ENCODE measurements around the gene TIAM2.

The TIAM2 gene

DNA sequence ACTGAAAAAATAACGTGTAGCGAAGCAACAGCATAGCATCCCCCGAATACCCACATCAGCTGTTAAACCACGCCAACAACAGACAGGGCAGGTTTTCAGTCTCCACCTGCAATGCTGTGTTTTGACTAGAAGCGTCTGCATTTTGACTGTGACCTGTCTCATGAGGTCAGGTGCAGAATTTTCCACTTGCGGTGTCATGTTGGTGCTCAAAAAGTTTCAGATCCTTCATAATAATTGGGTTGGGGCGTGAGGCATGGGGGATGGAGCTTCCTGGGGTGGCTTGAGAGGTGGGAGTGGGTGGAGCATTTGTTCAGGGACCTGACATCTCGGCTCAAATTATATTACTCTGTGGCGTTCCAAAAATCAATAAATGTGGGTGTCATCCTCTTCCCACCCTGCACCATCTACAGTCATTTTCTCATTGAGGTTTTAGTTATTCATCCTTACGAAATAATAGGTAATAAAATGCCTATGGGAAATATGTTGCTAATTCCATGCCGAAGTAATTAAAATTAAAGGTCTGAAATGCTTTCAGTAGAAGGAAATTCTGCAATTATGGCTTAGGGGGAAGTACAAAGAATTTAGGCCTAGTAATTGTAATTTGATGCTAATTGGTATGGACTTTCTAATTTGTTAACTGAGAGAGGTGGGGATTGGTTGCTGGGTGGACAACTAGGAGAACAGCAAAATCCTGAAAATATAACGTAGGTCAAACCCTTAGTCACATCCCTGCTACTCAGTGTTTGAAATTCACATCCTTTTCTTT lies 81.0 kb downstream of the TIAM2 start:
- Histone ChIP-seq H3K79me2 (ENCODE audit: insufficient read depth, low read length) (no peaks in the 10 kb centered on the region), H3K4me2 (ENCODE audit: insufficient read depth, low read length) (no peak overlapping the region), H3K36me3 (ENCODE audit: insufficient read depth, low read length) (no peaks in the 10 kb centered on the region), H3K4me3 (ENCODE audit: low read depth in 1 of 2, low read length in 2 of 2) (no peak overlapping the region), H3K4me1 (ENCODE audit: insufficient read depth, low read length) (no peaks in the 10 kb centered on the region), H3K27ac (ENCODE audit: low read length) (no peak overlapping the region), H3K27me3 (ENCODE audit: insufficient read depth, low read length, poor library complexity) (no peaks in the 10 kb centered on the region), H2AFZ (ENCODE audit: low read depth, low read length) (no peak overlapping the region), H3K9me3 (ENCODE audit: insufficient read depth, low read length, severe bottlenecking) (no peaks in the 10 kb centered on the region), H3K9ac (ENCODE audit: low read depth, low read length) (no peak overlapping the region), H4K20me1 (ENCODE audit: insufficient read depth, low read length) (no peaks in the 10 kb centered on the region)
- TF ChIP-seq EZH2 (IDR thresholded peaks at IDR 0.05; ENCODE audit: borderline replicate concordance, low read depth, low read length, severe bottlenecking), result no peak
- TF ChIP-seq, protein P1, sequence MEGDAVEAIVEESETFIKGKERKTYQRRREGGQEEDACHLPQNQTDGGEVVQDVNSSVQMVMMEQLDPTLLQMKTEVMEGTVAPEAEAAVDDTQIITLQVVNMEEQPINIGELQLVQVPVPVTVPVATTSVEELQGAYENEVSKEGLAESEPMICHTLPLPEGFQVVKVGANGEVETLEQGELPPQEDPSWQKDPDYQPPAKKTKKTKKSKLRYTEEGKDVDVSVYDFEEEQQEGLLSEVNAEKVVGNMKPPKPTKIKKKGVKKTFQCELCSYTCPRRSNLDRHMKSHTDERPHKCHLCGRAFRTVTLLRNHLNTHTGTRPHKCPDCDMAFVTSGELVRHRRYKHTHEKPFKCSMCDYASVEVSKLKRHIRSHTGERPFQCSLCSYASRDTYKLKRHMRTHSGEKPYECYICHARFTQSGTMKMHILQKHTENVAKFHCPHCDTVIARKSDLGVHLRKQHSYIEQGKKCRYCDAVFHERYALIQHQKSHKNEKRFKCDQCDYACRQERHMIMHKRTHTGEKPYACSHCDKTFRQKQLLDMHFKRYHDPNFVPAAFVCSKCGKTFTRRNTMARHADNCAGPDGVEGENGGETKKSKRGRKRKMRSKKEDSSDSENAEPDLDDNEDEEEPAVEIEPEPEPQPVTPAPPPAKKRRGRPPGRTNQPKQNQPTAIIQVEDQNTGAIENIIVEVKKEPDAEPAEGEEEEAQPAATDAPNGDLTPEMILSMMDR (IDR thresholded peaks at IDR 0.05; ENCODE audit: borderline replicate concordance, extremely low read depth, low read length, poor library complexity, severe bottlenecking), result no peak
- DNase-seq, result no peak
- no peak for ATAC-seq (ENCODE audit: insufficient read depth, low read depth)

DNA sequence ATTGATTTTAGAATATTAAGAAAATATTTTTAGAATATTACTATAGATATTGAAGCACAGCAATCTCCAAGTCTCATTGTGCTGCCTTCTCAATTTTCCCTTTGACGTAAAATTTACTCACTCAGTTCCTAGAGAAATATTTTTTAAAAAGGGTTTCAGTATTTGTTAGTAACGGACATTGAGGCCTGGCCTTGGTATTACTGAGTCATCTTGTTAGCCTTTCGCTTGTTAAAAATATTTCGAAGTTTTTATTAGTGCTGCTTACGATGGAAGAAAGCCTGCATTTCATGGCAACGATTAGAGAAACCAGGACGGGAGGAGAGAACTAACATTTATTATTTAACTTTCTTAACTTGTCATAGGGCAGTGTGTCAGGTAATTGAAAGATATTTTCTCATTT lies 82.2 kb downstream of the TIAM2 start:
- no peak overlapping the region for H3K9ac ChIP-seq (ENCODE audit: low read depth, low read length)
- no peak overlapping the region for H3K27ac ChIP-seq (ENCODE audit: low read length)
- no peaks in the 10 kb centered on the region for H3K79me2 ChIP-seq (ENCODE audit: insufficient read depth, low read length)
- H2AFZ ChIP-seq (ENCODE audit: low read depth, low read length), result no peak overlapping the region
- no peaks in the 10 kb centered on the region for H4K20me1 ChIP-seq (ENCODE audit: insufficient read depth, low read length)
- ATAC-seq (ENCODE audit: insufficient read depth, low read depth) (no peak), DNase-seq (no peak)
- H3K4me2 ChIP-seq (ENCODE audit: insufficient read depth, low read length), result no peak overlapping the region
- TF ChIP-seq, protein P1 (IDR thresholded peaks at IDR 0.05; ENCODE audit: borderline replicate concordance, extremely low read depth, low read length, poor library complexity, severe bottlenecking), result no peak
- TF ChIP-seq EZH2 (IDR thresholded peaks at IDR 0.05; ENCODE audit: borderline replicate concordance, low read depth, low read length, severe bottlenecking), result no peak
- H3K36me3 ChIP-seq (ENCODE audit: insufficient read depth, low read length), result no peaks in the 10 kb centered on the region
- H3K4me3 ChIP-seq (ENCODE audit: low read depth in 1 of 2, low read length in 2 of 2), result no peak overlapping the region
- no peaks in the 10 kb centered on the region for H3K4me1 ChIP-seq (ENCODE audit: insufficient read depth, low read length)
- no peaks in the 10 kb centered on the region for H3K9me3 ChIP-seq (ENCODE audit: insufficient read depth, low read length, severe bottlenecking)
- H3K27me3 ChIP-seq (ENCODE audit: insufficient read depth, low read length, poor library complexity), result no peaks in the 10 kb centered on the region

DNA sequence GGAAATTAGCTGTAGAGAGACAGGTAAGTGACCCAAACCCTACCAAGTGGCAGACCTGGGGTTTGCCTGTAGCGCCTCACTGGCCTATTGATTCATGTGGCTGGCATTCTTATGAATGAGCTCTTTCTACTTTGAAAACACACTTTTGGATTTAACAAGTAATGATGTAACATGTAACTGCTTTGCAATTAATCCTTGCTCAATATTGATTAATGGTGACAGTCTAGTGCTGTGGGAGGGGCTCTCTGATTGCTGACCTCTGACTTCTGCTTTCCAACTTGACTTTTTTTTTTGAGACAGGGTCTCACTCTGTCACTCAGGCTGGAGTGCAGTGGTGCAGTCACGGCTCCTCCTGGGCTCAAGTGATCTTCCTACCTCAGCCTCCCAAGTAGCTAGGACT lies 82.7 kb downstream of the TIAM2 start:
- Histone ChIP-seq H3K9me3 (ENCODE audit: insufficient read depth, low read length, severe bottlenecking) (no peaks in the 10 kb centered on the region), H4K20me1 (ENCODE audit: insufficient read depth, low read length) (no peaks in the 10 kb centered on the region), H3K79me2 (ENCODE audit: insufficient read depth, low read length) (no peaks in the 10 kb centered on the region), H3K36me3 (ENCODE audit: insufficient read depth, low read length) (no peaks in the 10 kb centered on the region), H3K27me3 (ENCODE audit: insufficient read depth, low read length, poor library complexity) (no peaks in the 10 kb centered on the region), H3K4me1 (ENCODE audit: insufficient read depth, low read length) (no peaks in the 10 kb centered on the region), H3K4me3 (ENCODE audit: low read depth in 1 of 2, low read length in 2 of 2) (no peak overlapping the region), H2AFZ (ENCODE audit: low read depth, low read length) (no peak overlapping the region), H3K27ac (ENCODE audit: low read length) (no peak overlapping the region), H3K9ac (ENCODE audit: low read depth, low read length) (no peak overlapping the region), H3K4me2 (ENCODE audit: insufficient read depth, low read length) (no peak overlapping the region)
- TF ChIP-seq, protein P1 (IDR thresholded peaks at IDR 0.05; ENCODE audit: borderline replicate concordance, extremely low read depth, low read length, poor library complexity, severe bottlenecking), result no peak
- TF ChIP-seq EZH2 (IDR thresholded peaks at IDR 0.05; ENCODE audit: borderline replicate concordance, low read depth, low read length, severe bottlenecking), result no peak
- ATAC-seq (ENCODE audit: insufficient read depth, low read depth) (no peak), DNase-seq (no peak)

Data from DND-41 (cell line).